NCI-H82 treated with DMSO at 0.1 percent for 48 hours (cell line): Measurements from ENCODE around the gene NR1I2.
A peak's percentile ranks its signal among the peaks of the same experiment; 100 is the strongest.

ENCODE experiments used
- DNase-seq: peaks from one replicate; lab custom pipeline; 2025; ENCODE audit not compliant: unreplicated experiment; lab: John Stamatoyannopoulos, UW

NR1I2 gene

GRCh38 chr3:119817583-119818363, 35.9 kb downstream of the NR1I2 start:
- DNase-seq: no peak

GRCh38 chr3:119818937-119819336, 37.0 kb downstream of the NR1I2 start:
- DNase-seq: no peak

- no peak for DNase-seq
These were observed 37.9 kb downstream of the NR1I2 start for GRCh38 chr3:119819806-119820205.

- no peak for DNase-seq
These were observed 43.9 kb downstream of the NR1I2 start for GRCh38 chr3:119825820-119826219.

- no peak for DNase-seq
These were observed 45.1 kb downstream of the NR1I2 start for GRCh38 chr3:119826711-119827608.

GRCh38 chr3:119829420-119829819, 47.5 kb downstream of the NR1I2 start:
- peak; percentile 28 for DNase-seq

- no peak for DNase-seq
These were observed 49.1 kb downstream of the NR1I2 start for GRCh38 chr3:119831022-119831421.

GRCh38 chr3:119831941-119832371, 50.1 kb downstream of the NR1I2 start:
- no peak for DNase-seq

- no peak for DNase-seq
These were observed 53.0 kb downstream of the NR1I2 start for GRCh38 chr3:119834754-119835370.

GRCh38 chr3:119835556-119835955, 53.7 kb downstream of the NR1I2 start:
- no peak for DNase-seq

GRCh38 chr3:119841808-119842471, 60.0 kb downstream of the NR1I2 start:
- no peak for DNase-seq

GRCh38 chr3:119849126-119849525, 67.2 kb downstream of the NR1I2 start:
- DNase-seq: no peak

GRCh38 chr3:119856695-119857094, 74.8 kb downstream of the NR1I2 start:
- DNase-seq: no peak

- no peak for DNase-seq
These were observed 77.1 kb downstream of the NR1I2 start for GRCh38 chr3:119858957-119859356.

GRCh38 chr3:119859728-119860127, 77.8 kb downstream of the NR1I2 start:
- no peak for DNase-seq

- no peak for DNase-seq
These were observed 79.8 kb downstream of the NR1I2 start for GRCh38 chr3:119861681-119862080.

- no peak for DNase-seq
These were observed 80.7 kb downstream of the NR1I2 start for GRCh38 chr3:119862616-119863015.

GRCh38 chr3:119864476-119864875, 82.6 kb downstream of the NR1I2 start:
- no peak for DNase-seq
